LHCN-M2 (cell line): ENCODE data around the gene IL22RA1. TPM values are rescaled to one million over a fixed set of nuclear protein-coding genes. Genes with fewer than 3 reads are reported as not detected.

Experiments
- DNase-seq: peaks from one replicate; pipeline ENCODE4 v3.0.0-alpha.2; 2012; ENCODE audit warnings: low read depth
- total RNA-seq: library from RNA; depleted of rRNA; stranded (reverse); fragments of >200 nt; gene quantifications from 2 replicates; pipeline ENCODE4 v1.2.3, GENCODE V29; 2014

The IL22RA1 gene
- total RNA-seq, 1 experiment from 2014 or later: not detected

GRCh38 chr1:24138476-24139221 lies 4.3 kb downstream of the IL22RA1 start:
- DNase-seq: no peak

- no peak for DNase-seq
Measured at GRCh38 chr1:24136956-24137539, 5.9 kb downstream of the IL22RA1 start.

GRCh38 chr1:24134376-24134775 lies 8.6 kb downstream of the IL22RA1 start:
- no peak for DNase-seq

GRCh38 chr1:24133819-24134218 lies 9.1 kb downstream of the IL22RA1 start:
- no peak for DNase-seq

- DNase-seq: no peak
Measured at GRCh38 chr1:24130385-24130784, 12.6 kb downstream of the IL22RA1 start.

- no peak for DNase-seq
Measured at GRCh38 chr1:24127801-24128363, 15.1 kb downstream of the IL22RA1 start.

- no peak for DNase-seq
Measured at GRCh38 chr1:24127134-24127800, 15.7 kb downstream of the IL22RA1 start.

GRCh38 chr1:24126672-24127023 lies 16.3 kb downstream of the IL22RA1 start:
- no peak for DNase-seq

DNA sequence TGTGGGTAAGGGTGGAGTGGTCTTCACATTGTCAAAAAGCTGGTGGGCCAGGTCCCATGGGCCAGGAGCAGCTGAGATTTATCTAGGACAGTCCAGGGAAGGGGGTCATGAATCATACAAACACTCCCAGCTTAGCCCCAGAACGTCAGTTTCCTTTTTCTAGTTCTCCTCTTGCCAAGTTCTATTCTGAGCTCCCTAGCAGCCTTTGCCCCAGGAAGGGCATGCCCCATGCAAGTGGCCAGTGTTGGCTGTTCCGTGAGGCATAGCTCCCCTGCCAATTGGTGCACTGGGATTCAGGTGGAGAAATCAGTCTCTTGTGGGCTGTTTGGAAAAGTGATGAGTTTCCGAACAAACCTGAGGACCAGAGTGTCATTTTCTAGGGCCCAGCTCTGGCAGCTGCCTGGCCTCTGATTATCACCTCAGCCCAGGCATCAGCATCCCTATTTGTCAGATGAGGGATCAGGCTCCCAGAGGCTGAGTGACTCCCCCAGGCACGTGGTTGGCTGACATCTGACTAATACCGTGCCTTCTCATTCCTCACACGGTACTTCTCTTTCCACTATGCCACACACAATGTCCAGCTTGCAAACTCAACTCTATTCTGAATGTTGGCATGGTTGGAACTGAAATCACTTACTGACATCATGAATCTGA lies 16.8 kb downstream of the IL22RA1 start:
- peak; percentile 45 for DNase-seq

DNA sequence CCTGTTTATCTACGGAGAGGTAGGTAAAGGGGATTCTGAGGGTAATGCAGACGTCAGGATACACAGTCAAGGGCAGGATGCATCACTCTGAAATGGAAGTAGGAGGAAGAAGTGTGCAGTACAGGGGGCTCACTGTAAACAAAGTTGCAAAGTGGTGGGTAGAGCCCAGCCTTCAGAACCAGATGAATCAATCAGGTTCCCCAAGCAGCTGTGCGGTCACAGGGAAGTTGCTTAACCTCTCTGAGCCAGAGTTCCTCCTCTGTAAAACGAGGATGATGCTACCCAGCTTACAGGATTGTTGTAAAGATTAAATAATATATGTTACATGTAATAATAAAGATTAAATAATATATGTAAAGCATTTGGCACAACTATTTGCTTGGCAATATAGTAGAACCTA lies 17.5 kb downstream of the IL22RA1 start:
- DNase-seq: no peak

- no peak for DNase-seq
Measured at GRCh38 chr1:24124980-24125379, 18.0 kb downstream of the IL22RA1 start.

DNA sequence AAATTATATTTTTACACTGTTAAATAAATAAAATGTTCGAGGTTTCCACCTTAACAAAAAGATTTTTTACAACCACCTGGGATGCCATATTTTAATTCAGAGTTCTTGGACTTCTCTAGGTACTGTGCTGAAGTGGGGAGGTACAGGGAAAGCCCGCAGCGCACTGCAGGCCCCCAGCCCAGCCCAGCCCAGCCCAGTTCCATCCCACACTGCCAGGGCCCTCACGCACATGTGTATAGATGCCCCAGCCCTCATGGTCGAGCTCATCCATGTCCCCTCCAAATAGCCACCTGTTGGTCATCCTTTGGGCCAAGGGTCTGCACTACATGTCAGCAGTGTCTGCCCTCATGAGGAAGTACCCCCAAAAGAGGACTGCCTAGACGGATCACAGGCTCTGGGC lies 19.3 kb downstream of the IL22RA1 start:
- no peak for DNase-seq

GRCh38 chr1:24122776-24123175 lies 20.2 kb downstream of the IL22RA1 start:
- no peak for DNase-seq

GRCh38 chr1:24121406-24121805 lies 21.5 kb downstream of the IL22RA1 start:
- no peak for DNase-seq

DNA sequence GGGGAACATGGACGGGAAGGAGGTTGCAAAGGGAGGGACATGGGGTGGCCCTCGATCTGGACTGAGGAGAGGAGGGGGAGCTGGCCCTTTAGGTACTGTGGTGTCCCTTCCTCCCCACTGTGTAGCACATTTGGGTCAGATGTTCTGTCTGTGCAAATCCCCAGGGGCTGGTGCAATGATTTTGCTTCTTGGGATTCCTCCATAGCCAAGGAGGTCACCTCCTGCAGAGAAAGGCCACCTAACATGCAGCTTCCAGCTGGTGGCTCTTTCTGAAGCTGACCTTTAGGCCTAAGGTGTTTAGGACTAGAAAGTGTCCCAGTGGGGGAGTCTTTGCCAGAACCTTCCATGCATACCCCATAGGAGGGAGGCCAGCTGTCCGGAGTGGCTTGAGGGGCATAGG lies 22.0 kb downstream of the IL22RA1 start:
- DNase-seq: no peak

DNA sequence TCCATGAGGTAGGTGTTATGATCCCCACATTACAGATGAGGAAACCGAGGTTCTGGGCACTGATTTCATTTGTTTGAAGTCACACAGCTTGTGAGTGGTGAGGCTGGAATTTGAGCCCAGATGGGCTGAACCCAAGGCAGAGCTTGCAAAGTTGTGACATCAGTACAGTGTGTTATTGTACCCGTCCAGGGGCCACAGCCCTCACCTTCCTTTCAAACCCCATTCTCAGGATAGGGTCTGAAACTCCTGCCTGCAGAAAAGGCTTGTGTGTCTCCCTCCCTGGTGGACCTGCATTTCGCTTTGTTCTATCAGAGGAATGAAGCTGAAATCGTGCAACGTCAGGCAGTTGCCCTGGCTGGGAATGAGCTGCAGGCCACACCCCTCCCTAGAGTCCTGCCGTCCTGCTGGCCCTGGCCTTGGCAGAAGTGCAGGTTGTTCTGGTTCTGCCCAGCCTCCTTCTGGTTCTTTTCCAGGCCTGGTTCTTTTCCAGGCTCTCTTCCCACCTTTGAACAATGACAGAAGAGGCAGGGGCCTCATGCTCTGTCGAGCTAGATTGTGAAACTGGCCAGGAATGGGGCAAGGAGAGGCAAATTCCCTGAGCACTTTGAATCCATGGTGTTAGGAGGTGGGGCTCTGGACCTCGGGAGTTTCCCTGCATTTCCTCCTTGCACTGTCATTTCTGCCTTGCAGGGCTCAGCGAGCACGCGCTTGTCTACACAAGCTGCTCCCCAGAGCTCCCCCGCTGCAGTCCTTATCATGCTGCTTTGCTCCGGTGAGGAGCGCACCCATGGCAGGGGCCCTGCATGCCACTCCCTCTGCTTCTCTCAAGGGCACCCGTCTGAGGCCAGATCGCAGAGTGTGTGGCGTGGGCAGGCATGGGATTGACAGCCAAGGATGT lies 22.8 kb downstream of the IL22RA1 start:
- DNase-seq: no peak

DNA sequence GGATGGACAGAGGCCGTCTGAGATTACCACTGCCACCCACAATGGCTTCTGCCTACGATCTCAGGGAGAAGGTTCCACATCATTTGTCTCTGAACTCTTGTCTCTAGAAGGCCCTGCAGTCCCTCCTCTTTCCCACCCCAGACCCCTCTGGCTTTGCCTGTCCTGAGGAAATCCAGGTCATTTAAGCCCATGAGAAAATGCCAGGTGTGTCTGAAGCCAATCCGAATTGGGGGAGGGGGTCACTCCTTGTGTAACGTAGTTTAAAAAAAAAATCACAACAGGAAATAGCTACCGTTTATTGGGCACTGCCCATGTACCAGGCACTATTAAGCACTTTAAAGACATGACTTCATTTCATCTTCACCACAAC lies 23.5 kb downstream of the IL22RA1 start:
- DNase-seq: no peak

DNA sequence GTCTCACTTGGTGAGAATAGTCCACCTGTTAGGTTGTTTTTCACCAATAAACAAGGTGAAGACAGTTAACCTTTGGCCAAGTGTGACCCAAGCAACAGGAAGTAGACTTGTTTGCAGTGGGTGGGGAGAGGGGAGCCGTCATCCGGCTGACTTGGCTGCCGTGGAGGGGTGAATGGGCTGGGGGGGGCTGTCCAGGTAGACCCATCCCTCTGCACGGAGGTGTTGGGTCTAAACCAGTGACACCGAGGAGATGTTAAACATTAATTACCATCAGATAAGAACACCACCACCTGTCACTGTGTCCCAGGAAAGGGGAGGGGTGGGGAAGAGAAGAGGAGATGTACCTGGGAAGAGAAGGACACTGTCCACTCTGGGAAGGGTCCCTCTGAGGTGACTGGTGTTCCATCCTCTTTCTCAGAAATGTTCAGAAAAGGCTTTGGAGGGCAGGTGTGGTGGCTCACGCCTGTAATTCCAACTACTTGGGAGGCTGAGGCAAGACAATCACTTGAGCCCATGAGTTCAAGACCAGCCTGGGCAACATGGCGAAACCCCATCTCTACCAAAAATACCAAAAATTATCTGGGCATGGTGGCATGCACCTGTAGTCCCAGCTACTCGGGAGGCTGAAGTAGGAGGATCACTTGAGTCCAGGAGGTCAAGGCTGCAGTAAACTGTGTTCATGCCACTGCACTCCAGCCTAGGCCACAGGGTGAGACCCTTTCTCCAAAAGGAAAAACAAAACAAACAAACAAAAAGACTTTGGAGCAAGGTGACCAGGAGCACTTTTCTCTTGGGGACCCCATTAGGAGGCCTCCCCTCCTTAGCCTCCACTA lies 24.3 kb downstream of the IL22RA1 start:
- DNase-seq: no peak

- DNase-seq: no peak
Measured at GRCh38 chr1:24117722-24118409, 25.1 kb downstream of the IL22RA1 start.

DNA sequence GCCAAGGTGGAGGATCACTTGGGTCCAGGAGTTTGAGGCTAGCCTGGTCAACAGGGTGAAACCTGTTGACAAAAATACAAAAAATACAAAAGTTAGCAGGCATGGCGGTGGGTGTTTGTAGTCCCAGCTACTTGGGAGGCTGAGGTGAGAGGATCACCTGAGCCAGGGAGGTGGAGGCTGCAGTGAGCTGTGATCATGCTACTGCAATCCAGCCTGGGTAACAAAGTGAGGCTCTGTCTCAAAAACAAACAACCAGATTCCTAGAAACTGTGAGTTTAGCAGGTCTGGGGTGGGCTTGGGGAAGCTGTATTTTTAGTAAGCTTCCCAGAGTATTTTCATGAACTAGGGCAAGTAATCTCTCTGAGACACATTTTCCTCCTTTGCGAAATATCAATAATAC lies 25.8 kb downstream of the IL22RA1 start:
- no peak for DNase-seq
